ES-I3 (cell line): Measurements from ENCODE around the gene PLD4.
"Not testable (repeated sequence)": the region's sequence is repeated elsewhere in the genome, so short reads cannot be mapped to it uniquely, and the experiment has no call there.

Experiments
- H3K36me3 ChIP-seq: 2 replicates; pipeline ENCODE4 v1.6.1; 2013; ENCODE audit warnings: mild to moderate bottlenecking, low read length, control low read depth, moderate library complexity; ENCODE audit not compliant: insufficient read depth
- H3K4me1 ChIP-seq: 2 replicates; pipeline ENCODE4 v1.6.1; 2013; ENCODE audit warnings: mild to moderate bottlenecking, control low read depth, low read length; ENCODE audit not compliant: insufficient read depth
- H3K9ac ChIP-seq: 2 replicates; pipeline ENCODE4 v1.6.1; 2013; ENCODE audit warnings: low read depth, mild to moderate bottlenecking, low read length, moderate library complexity
- H3K9me3 ChIP-seq: 2 replicates; pipeline ENCODE4 v1.6.1; 2013; ENCODE audit warnings: mild to moderate bottlenecking, low read length, moderate library complexity; ENCODE audit not compliant: control insufficient read depth, insufficient read depth

The PLD4 gene

GRCh38 chr14:104903990-104904389 is 20.7 kb upstream of the PLD4 start:
- no peaks in the 10 kb centered on the region for H3K4me1 ChIP-seq
- H3K9me3 ChIP-seq, result peaks cover 11% of the 10 kb centered on the region
- H3K9ac ChIP-seq, result no peak overlapping the region
- H3K36me3 ChIP-seq, result no peaks in the 10 kb centered on the region

- H3K36me3 ChIP-seq, H3K9ac ChIP-seq, H3K4me1 ChIP-seq: not testable (repeated sequence)
- H3K9me3 ChIP-seq, result peaks cover 11% of the 10 kb centered on the region
Measured at GRCh38 chr14:104904650-104905578, 19.8 kb upstream of the PLD4 start.

- not testable (repeated sequence) for H3K9ac ChIP-seq, H3K4me1 ChIP-seq, H3K36me3 ChIP-seq
- H3K9me3 ChIP-seq, result peaks cover 11% of the 10 kb centered on the region
Measured at GRCh38 chr14:104905579-104905933, 19.1 kb upstream of the PLD4 start.

GRCh38 chr14:104908303-104908702 is 16.4 kb upstream of the PLD4 start:
- Histone ChIP-seq H3K36me3 (no peaks in the 10 kb centered on the region), H3K9me3 (peaks cover 15% of the 10 kb centered on the region), H3K9ac (no peak overlapping the region), H3K4me1 (no peaks in the 10 kb centered on the region)

- Histone ChIP-seq H3K4me1 (no peaks in the 10 kb centered on the region), H3K9ac (no peak overlapping the region), H3K36me3 (no peaks in the 10 kb centered on the region), H3K9me3 (peaks cover 8% of the 10 kb centered on the region)
Measured at GRCh38 chr14:104912053-104912452, 12.6 kb upstream of the PLD4 start.

- Histone ChIP-seq H3K9me3 (peaks cover 5% of the 10 kb centered on the region), H3K4me1 (no peaks in the 10 kb centered on the region), H3K9ac (no peak overlapping the region), H3K36me3 (no peaks in the 10 kb centered on the region)
Measured at GRCh38 chr14:104913435-104913834, 11.2 kb upstream of the PLD4 start.

- H3K36me3 ChIP-seq, result no peaks in the 10 kb centered on the region
- H3K9me3 ChIP-seq, result peaks cover 3% of the 10 kb centered on the region; the same call in 1 of the 2 replicates
- no peak overlapping the region for H3K9ac ChIP-seq
- no peaks in the 10 kb centered on the region for H3K4me1 ChIP-seq
Measured at GRCh38 chr14:104917116-104917515, 7.6 kb upstream of the PLD4 start.

- Histone ChIP-seq H3K9ac (no peak overlapping the region), H3K9me3 (no peaks in the 10 kb centered on the region), H3K36me3 (no peaks in the 10 kb centered on the region), H3K4me1 (no peaks in the 10 kb centered on the region)
Measured at GRCh38 chr14:104917993-104918392, 6.7 kb upstream of the PLD4 start.

- H3K4me1 ChIP-seq, H3K9ac ChIP-seq, H3K9me3 ChIP-seq, H3K36me3 ChIP-seq: not testable (repeated sequence)
Measured at GRCh38 chr14:104919152-104919992, 5.3 kb upstream of the PLD4 start.

GRCh38 chr14:104919993-104920315 is 4.7 kb upstream of the PLD4 start:
- Histone ChIP-seq H3K4me1 (no peaks in the 10 kb centered on the region), H3K9me3 (no peaks in the 10 kb centered on the region), H3K9ac (no peak overlapping the region), H3K36me3 (no peaks in the 10 kb centered on the region)

- Histone ChIP-seq H3K9me3 (no peaks in the 10 kb centered on the region), H3K36me3 (no peaks in the 10 kb centered on the region), H3K4me1 (no peaks in the 10 kb centered on the region), H3K9ac (no peak overlapping the region)
Measured at GRCh38 chr14:104923640-104924420, 849 bp upstream of the PLD4 start.

GRCh38 chr14:104925214-104925854 is 655 bp downstream of the PLD4 start:
- H3K9ac ChIP-seq, result no peak overlapping the region
- H3K4me1 ChIP-seq, result no peaks in the 10 kb centered on the region
- H3K36me3 ChIP-seq, result no peaks in the 10 kb centered on the region
- H3K9me3 ChIP-seq, result no peaks in the 10 kb centered on the region

GRCh38 chr14:104925855-104926609 is 1.4 kb downstream of the PLD4 start:
- Histone ChIP-seq H3K4me1 (no peaks in the 10 kb centered on the region), H3K36me3 (no peaks in the 10 kb centered on the region), H3K9me3 (no peaks in the 10 kb centered on the region), H3K9ac (no peak overlapping the region)
